WTC11 (cell line): ENCODE measurements around the gene SCEL. TPM values are rescaled to one million over a fixed set of nuclear protein-coding genes. Genes with fewer than 3 reads are reported as not detected.
A peak's percentile ranks its signal among the peaks of the same experiment; 100 is the strongest.

Experiments used
- ATAC-seq: fragments of 200-7000 bp; cut with Tn5 transposase; 2 replicates; pipeline ENCODE4 v1.10.0; 2021; ENCODE audit warnings: mild to moderate bottlenecking, moderate library complexity
- Bru-seq: library from RNA; stranded (reverse); fragments of 400-500 nt; gene quantifications from one replicate; lab custom pipeline; 2021; lab: Mats Ljungman, UMichigan
- CTCF ChIA-PET: fragments of 300-600 bp; sonication (Branson Sonifier 250); formaldehyde crosslinking; loops from one replicate; lab custom pipeline; 2021; ENCODE audit warnings: antibody characterized with exemption; lab: Charles Lee
- POLR2A ChIA-PET: fragments of 350-600 bp; sonication (Branson Sonifier 250); formaldehyde crosslinking; loops from one replicate; lab custom pipeline; 2021; ENCODE audit warnings: antibody characterized with exemption; lab: Charles Lee
- DNase-seq: peaks from one replicate; pipeline ENCODE4 v3.0.0; 2021; ENCODE audit warnings: low spot score
- H3K27ac Mint-ChIP-seq: 2 replicates; pipeline ENCODE4 v1.8.0; 2021; ENCODE audit warnings: mixed read lengths
- H3K27me3 Mint-ChIP-seq: 2 replicates; pipeline ENCODE4 v1.8.0; 2021; ENCODE audit warnings: low read depth, mild to moderate bottlenecking, moderate library complexity, mixed read lengths
- H3K36me3 Mint-ChIP-seq: 2 replicates; pipeline ENCODE4 v1.8.0; 2021; ENCODE audit warnings: mixed read lengths
- H3K4me1 Mint-ChIP-seq: 2 replicates; pipeline ENCODE4 v1.8.0; 2022; ENCODE audit warnings: mixed read lengths
- H3K4me3 Mint-ChIP-seq: 2 replicates; pipeline ENCODE4 v1.8.0; 2021; ENCODE audit warnings: mild to moderate bottlenecking, moderate library complexity, mixed read lengths
- H3K9me3 Mint-ChIP-seq: 2 replicates; pipeline ENCODE4 v1.8.0; 2021; ENCODE audit warnings: mixed read lengths
- CREB1 ChIP-seq: sonication (generic); formaldehyde crosslinking; IDR thresholded peaks from 2 replicates; pipeline ENCODE4 v1.8.0; 2023; ENCODE audit warnings: mild to moderate bottlenecking, missing genetic modification reagents
- CTCF ChIP-seq: fragments of 200-600 bp; IDR thresholded peaks from 2 replicates; pipeline ENCODE4 v1.8.0; 2022; ENCODE audit warnings: antibody characterized with exemption
- E2F5 ChIP-seq: sonication (generic); formaldehyde crosslinking; IDR thresholded peaks from 2 replicates; pipeline ENCODE4 v1.8.1; 2022; ENCODE audit warnings: mild to moderate bottlenecking, moderate library complexity, missing genetic modification reagents
- ETV6 ChIP-seq: sonication (generic); formaldehyde crosslinking; IDR thresholded peaks from 2 replicates; pipeline ENCODE4 v1.8.1; 2022; ENCODE audit warnings: mild to moderate bottlenecking, missing genetic modification reagents
- FOXJ3 ChIP-seq: sonication (generic); formaldehyde crosslinking; IDR thresholded peaks from 2 replicates; pipeline ENCODE4 v1.9.0; 2021; ENCODE audit warnings: missing genetic modification reagents, mild to moderate bottlenecking, borderline replicate concordance
- FOXP4 ChIP-seq: sonication (generic); formaldehyde crosslinking; IDR thresholded peaks from 2 replicates; pipeline ENCODE4 v1.8.0; 2022; ENCODE audit warnings: mild to moderate bottlenecking, missing genetic modification reagents
- GABPB1 ChIP-seq: sonication (generic); formaldehyde crosslinking; IDR thresholded peaks from 2 replicates; pipeline ENCODE4 v1.8.1; 2023; ENCODE audit warnings: mild to moderate bottlenecking, missing genetic modification reagents
- JUN ChIP-seq: sonication (generic); formaldehyde crosslinking; IDR thresholded peaks from 2 replicates; pipeline ENCODE4 v1.8.0; 2023; ENCODE audit warnings: mild to moderate bottlenecking, missing genetic modification reagents
- KAT7 ChIP-seq: sonication (generic); formaldehyde crosslinking; IDR thresholded peaks from 2 replicates; pipeline ENCODE4 v1.8.1; 2023; ENCODE audit warnings: missing genetic modification reagents, mild to moderate bottlenecking, borderline replicate concordance
- MAX ChIP-seq: sonication (generic); formaldehyde crosslinking; IDR thresholded peaks from 2 replicates; pipeline ENCODE4 v1.8.0; 2022; ENCODE audit warnings: mild to moderate bottlenecking, missing genetic modification reagents
- MLX ChIP-seq: sonication (generic); formaldehyde crosslinking; IDR thresholded peaks from 2 replicates; pipeline ENCODE4 v1.8.1; 2023; ENCODE audit warnings: mild to moderate bottlenecking, missing genetic modification reagents, moderate library complexity
- MXD4 ChIP-seq: fragments of 250-450 bp; sonication (Bioruptor Pico); IDR thresholded peaks from 2 replicates; pipeline ENCODE4 v1.8.0; 2021; ENCODE audit warnings: mild to moderate bottlenecking, moderate library complexity, borderline replicate concordance
- OVOL2 ChIP-seq: fragments of 250-450 bp; sonication (Bioruptor Pico); IDR thresholded peaks from 2 replicates; pipeline ENCODE4 v1.9.0; 2021; ENCODE audit warnings: mild to moderate bottlenecking, borderline replicate concordance
- PREB ChIP-seq: sonication (generic); formaldehyde crosslinking; IDR thresholded peaks from 2 replicates; pipeline ENCODE4 v1.8.1; 2022; ENCODE audit warnings: mild to moderate bottlenecking, missing genetic modification reagents, moderate library complexity, borderline replicate concordance
- SOX15 ChIP-seq: fragments of 250-450 bp; sonication (Bioruptor Pico); IDR thresholded peaks from 2 replicates; pipeline ENCODE4 v1.9.0; 2021; ENCODE audit warnings: mild to moderate bottlenecking
- TEAD4 ChIP-seq: sonication (generic); formaldehyde crosslinking; IDR thresholded peaks from 2 replicates; pipeline ENCODE4 v1.8.0; 2022; ENCODE audit warnings: mild to moderate bottlenecking, missing genetic modification reagents
- TP53 ChIP-seq: sonication (generic); formaldehyde crosslinking; IDR thresholded peaks from 2 replicates; pipeline ENCODE4 v1.8.1; 2023; ENCODE audit warnings: mild to moderate bottlenecking, missing genetic modification reagents
- USF1 ChIP-seq: sonication (generic); formaldehyde crosslinking; IDR thresholded peaks from 2 replicates; pipeline ENCODE4 v1.8.0; 2022; ENCODE audit warnings: mild to moderate bottlenecking, missing genetic modification reagents
- USF2 ChIP-seq: sonication (generic); formaldehyde crosslinking; IDR thresholded peaks from 2 replicates; pipeline ENCODE4 v1.8.1; 2023; ENCODE audit warnings: mild to moderate bottlenecking, missing genetic modification reagents, moderate library complexity
- ZNF138 ChIP-seq: sonication (generic); formaldehyde crosslinking; conservative IDR thresholded peaks from 2 replicates; pipeline ENCODE4 v1.8.1; 2022; ENCODE audit warnings: mild to moderate bottlenecking, moderate library complexity, missing genetic modification reagents
- ZNF232 ChIP-seq: sonication (generic); formaldehyde crosslinking; IDR thresholded peaks from 2 replicates; pipeline ENCODE4 v1.8.0; 2022; ENCODE audit warnings: mild to moderate bottlenecking, missing genetic modification reagents
- ZNF263 ChIP-seq: sonication (generic); formaldehyde crosslinking; IDR thresholded peaks from 2 replicates; pipeline ENCODE4 v1.8.1; 2022; ENCODE audit warnings: low read depth, mild to moderate bottlenecking, moderate library complexity, missing genetic modification reagents
- long read RNA-seq, 3 experiments: library from RNA in 1 of 3; library from capped mRNA in 1 of 3; library from polyadenylated mRNA in 1 of 3; unstranded in 2 of 3; stranded (forward) in 1 of 3; transcript quantifications; one replicate each; pipeline ENCODE4 v2.0.0, GENCODE V29; 2021
- total RNA-seq: library from RNA; stranded (reverse); gene quantifications from 3 replicates; pipeline ENCODE4 v1.2.3, GENCODE V29; 2021

The SCEL gene
- 0.11 TPM in 1 of 3 replicates, not detected in the others for total RNA-seq
- Bru-seq, nascent RNA: not detected
- long read RNA-seq, experiment 1: 0 reads
- long read RNA-seq, experiment 2: 0 reads
- long read RNA-seq, experiment 3: 0 reads

GRCh38 chr13:77535448-77535847 is at the start of gene SCEL:
Gene SCEL (plus strand): TSS chr13:77535706. CDS start chr13:77555876, 20,170 bp downstream.
- no peaks in the 10 kb centered on the region for H3K4me1 Mint-ChIP-seq
- no peaks in the 10 kb centered on the region for H3K27me3 Mint-ChIP-seq
- DNase-seq (no peak), ATAC-seq (no peak)
- POLR2A ChIA-PET: no interaction called here
- no peaks in the 10 kb centered on the region for H3K36me3 Mint-ChIP-seq
- CTCF ChIA-PET: no interaction called here
- TF ChIP-seq ETV6: no peak
- no peak for TF ChIP-seq USF1 (CRISPR knock-in tag)
- no peaks in the 10 kb centered on the region for H3K9me3 Mint-ChIP-seq
- no peak within 1 kb of the TSS for H3K4me3 Mint-ChIP-seq
- no peak within 1 kb of the TSS for H3K27ac Mint-ChIP-seq

GRCh38 chr13:77489566-77490337 is 45.8 kb upstream of the SCEL start:
- CTCF ChIA-PET: interaction anchor here (0.8 to 1.0 kb wide), 4 partner anchors 10 to 103 kb away, joined by 3 to 4 read pairs (median 3); no protein-coding TSS in a partner anchor
- Mint-ChIP-seq H3K36me3 (no peaks in the 10 kb centered on the region), H3K4me3 (no peak overlapping the region), H3K27me3 (no peaks in the 10 kb centered on the region), H3K9me3 (peaks cover 9% of the 10 kb centered on the region)
- no peak for DNase-seq
- POLR2A ChIA-PET: no interaction called here
- TF ChIP-seq MXD4 (CRISPR knock-in tag): no peak
- TF ChIP-seq OVOL2 (CRISPR knock-in tag): no peak
- TF ChIP-seq CTCF: no peak
- TF ChIP-seq ZNF138 (CRISPR knock-in tag): no peak
- no peak for TF ChIP-seq USF2 (CRISPR knock-in tag)
- no peak for TF ChIP-seq KAT7 (CRISPR knock-in tag)
- no peak for TF ChIP-seq FOXJ3
- TF ChIP-seq E2F5 (CRISPR knock-in tag): no peak
- no peak for TF ChIP-seq TEAD4
- TF ChIP-seq TP53 (CRISPR knock-in tag): no peak
- no peak for TF ChIP-seq SOX15
- TF ChIP-seq ZNF263: no peak
- TF ChIP-seq MLX: no peak
- TF ChIP-seq MAX (CRISPR knock-in tag): no peak
- no peak for TF ChIP-seq CREB1 (CRISPR knock-in tag)
- no peak for TF ChIP-seq GABPB1 (CRISPR knock-in tag)
- TF ChIP-seq PREB (CRISPR knock-in tag): no peak
- no peak for TF ChIP-seq JUN (CRISPR knock-in tag)
- TF ChIP-seq ZNF232 (CRISPR knock-in tag): no peak
- no peak for TF ChIP-seq FOXP4 (CRISPR knock-in tag)
- TF ChIP-seq, all 79 proteins: peak for 0
- no peaks in the 10 kb centered on the region for H3K4me1 Mint-ChIP-seq
- H3K27ac Mint-ChIP-seq: no peak overlapping the region
- ATAC-seq: peak; percentile 72
